Prostate gland (tissue), 2 donors: ENCODE data around the gene PIK3CA.

Source experiments
- CTCF ChIP-seq, 4 experiments: fragments of 200-600 bp in 2 of 4; fragments of 450-650 bp in 2 of 4; sonication (generic) in 2 of 4; IDR thresholded peaks; 1 replicate in 3 of 4; 2 replicates in 1 of 4; pipeline ENCODE4 v1.5.1; 2016 to 2019; ENCODE audit warnings: antibody characterized with exemption in 4 of 4, mild to moderate bottlenecking in 2 of 4, moderate library complexity in 2 of 4
- POLR2A ChIP-seq: fragments of 450-650 bp; IDR thresholded peaks from one replicate; pipeline ENCODE4 v1.6.1; 2016; ENCODE audit warnings: antibody characterized with exemption, mild to moderate bottlenecking
- POLR2AphosphoS5 ChIP-seq: sonication (generic); formaldehyde crosslinking; IDR thresholded peaks from one replicate; pipeline ENCODE4 v1.6.1; 2017; ENCODE audit warnings: antibody characterized with exemption

GRCh38 chr3:179263134-179263533, 115.0 kb downstream of the PIK3CA start:
- TF ChIP-seq CTCF (IDR thresholded peaks at IDR 0.05) (no peak), POLR2A (no peak), POLR2AphosphoS5 (no peak)
